ENCODE measurements around the gene NYAP1. TPM values are rescaled to one million over a fixed set of nuclear protein-coding genes. Genes with fewer than 3 reads are reported as not detected.

NYAP1 gene
- total and polyA plus RNA-seq, 2 of the 8 experiments (the other 6 are each of a cell fraction or from before 2014, with no cell fraction given) = 1.9 to 4.6 TPM

GRCh38 chr7:100513212-100513810 lies 29.6 kb downstream of the NYAP1 start (continued):
- TF ChIP-seq FOSL1 (IDR thresholded peaks at IDR 0.05; ENCODE audit: insufficient read depth, low read depth, low read length) (no peak), TCF12 (IDR thresholded peaks at IDR 0.05; ENCODE audit: low read depth, low read length) (no peak), ATF3 (IDR thresholded peaks at IDR 0.05; ENCODE audit: insufficient read depth, low read depth, low read length) (no peak)

All from H1 (cell line).